GM23338 (cell line): ENCODE results near the gene EPHA7. TPM values are rescaled to one million over a fixed set of nuclear protein-coding genes. Genes with fewer than 3 reads are reported as not detected.

Experiments used
- ATAC-seq: fragments of 200-7000 bp; cut with Tn5 transposase; 3 replicates; pipeline ENCODE4 v1.9.1; 2020
- DNase-seq: peaks from one replicate; pipeline ENCODE4 v3.0.0-alpha.2; 2015; ENCODE audit warnings: low spot score
- H2AFZ ChIP-seq: fragments of 200-600 bp; sonication (generic); 2 replicates; pipeline ENCODE4 v1.8.0; 2016; ENCODE audit warnings: antibody characterized with exemption, mild to moderate bottlenecking, moderate library complexity
- H3F3A ChIP-seq: fragments of 200-600 bp; sonication (generic); replicated peaks from 2 replicates; pipeline ENCODE4 v1.8.0; 2017; ENCODE audit warnings: antibody characterized with exemption, mixed run types, low read depth
- H3K27ac ChIP-seq: fragments of 200-600 bp; sonication (generic); 2 replicates; pipeline ENCODE4 v1.6.1; 2016; ENCODE audit warnings: low read depth
- H3K27me3 ChIP-seq: fragments of 200-600 bp; sonication (generic); 2 replicates; pipeline ENCODE4 v1.8.0; 2016; ENCODE audit warnings: mild to moderate bottlenecking, mixed run types, moderate library complexity; ENCODE audit not compliant: insufficient read depth
- H3K36me3 ChIP-seq: fragments of 200-600 bp; sonication (generic); 2 replicates; pipeline ENCODE4 v1.8.0; 2016; ENCODE audit warnings: mild to moderate bottlenecking; ENCODE audit not compliant: insufficient read depth
- H3K4me1 ChIP-seq: fragments of 200-600 bp; sonication (generic); 2 replicates; pipeline ENCODE4 v1.8.0; 2016; ENCODE audit warnings: mild to moderate bottlenecking, moderate library complexity; ENCODE audit not compliant: insufficient read depth
- H3K4me2 ChIP-seq: fragments of 200-600 bp; sonication (generic); 2 replicates; pipeline ENCODE4 v1.7.1; 2017; ENCODE audit warnings: mixed run types
- H3K4me3 ChIP-seq: fragments of 200-600 bp; sonication (generic); 2 replicates; pipeline ENCODE4 v1.6.1; 2016; ENCODE audit warnings: mixed run types
- H3K79me2 ChIP-seq: fragments of 200-600 bp; sonication (generic); replicated peaks from 2 replicates; pipeline ENCODE4 v1.8.0; 2017; ENCODE audit warnings: mild to moderate bottlenecking; ENCODE audit not compliant: insufficient read depth
- H3K9me2 ChIP-seq: fragments of 200-600 bp; sonication (generic); 2 replicates; pipeline ENCODE4 v1.8.0; 2017; ENCODE audit not compliant: insufficient read depth
- H4K20me1 ChIP-seq: fragments of 200-600 bp; sonication (generic); replicated peaks from 2 replicates; pipeline ENCODE4 v1.8.0; 2017; ENCODE audit warnings: mild to moderate bottlenecking; ENCODE audit not compliant: insufficient read depth
- H3K27ac Mint-ChIP-seq: 2 replicates; pipeline ENCODE4 v1.8.0; 2020; ENCODE audit warnings: inconsistent platforms, mild to moderate bottlenecking, moderate library complexity, mixed read lengths
- H3K27me3 Mint-ChIP-seq: 3 replicates; pipeline ENCODE4 v1.8.0; 2022; ENCODE audit warnings: low read depth, mild to moderate bottlenecking, moderate library complexity, mixed read lengths, inconsistent platforms; ENCODE audit not compliant: insufficient read depth, poor library complexity
- H3K36me3 Mint-ChIP-seq: 3 replicates; pipeline ENCODE4 v1.8.0; 2021; ENCODE audit warnings: low read depth, mild to moderate bottlenecking, inconsistent platforms, moderate library complexity, mixed read lengths
- H3K4me1 Mint-ChIP-seq: 3 replicates; pipeline ENCODE4 v1.8.0; 2020; ENCODE audit warnings: mild to moderate bottlenecking, inconsistent platforms, mixed read lengths
- H3K4me3 Mint-ChIP-seq: 3 replicates; pipeline ENCODE4 v1.8.0; 2021; ENCODE audit warnings: moderate library complexity, mild to moderate bottlenecking, inconsistent platforms, mixed read lengths
- H3K9me3 Mint-ChIP-seq: 3 replicates; pipeline ENCODE4 v1.8.0; 2020; ENCODE audit warnings: moderate library complexity, mild to moderate bottlenecking, inconsistent platforms, mixed read lengths
- EZH2 ChIP-seq: fragments of 200-600 bp; sonication (generic); IDR thresholded peaks from one replicate; pipeline ENCODE4 v1.8.0; 2017; ENCODE audit warnings: antibody characterized with exemption, mild to moderate bottlenecking, low read depth; ENCODE audit not compliant: unreplicated experiment
- EZH2phosphoT487 ChIP-seq: fragments of 200-600 bp; sonication (generic); IDR thresholded peaks from one replicate; pipeline ENCODE4 v1.8.1; 2018; ENCODE audit warnings: antibody characterized with exemption; ENCODE audit not compliant: unreplicated experiment
- JUNB ChIP-seq: IDR thresholded peaks from one replicate; pipeline ENCODE4 v1.6.1; 2016; ENCODE audit warnings: antibody characterized with exemption; ENCODE audit not compliant: unreplicated experiment
- NANOG ChIP-seq: IDR thresholded peaks from 2 replicates; pipeline ENCODE4 v1.6.1; 2016; ENCODE audit warnings: antibody characterized with exemption, borderline replicate concordance
- POLR2AphosphoS5 ChIP-seq: IDR thresholded peaks from 2 replicates; pipeline ENCODE4 v1.6.1; 2016; ENCODE audit warnings: antibody characterized with exemption, low read depth
- STAT1 ChIP-seq: IDR thresholded peaks from one replicate; pipeline ENCODE4 v1.6.1; 2016; ENCODE audit warnings: antibody characterized with exemption; ENCODE audit not compliant: unreplicated experiment
- ZNF331 ChIP-seq: fragments of 250-450 bp; sonication (Bioruptor Pico); IDR thresholded peaks from 2 replicates; pipeline ENCODE4 v1.5.0; 2020; ENCODE audit warnings: low read depth, mild to moderate bottlenecking, moderate library complexity
- ZNF462 ChIP-seq: fragments of 250-450 bp; sonication (Bioruptor Pico); IDR thresholded peaks from 2 replicates; pipeline ENCODE4 v1.5.0; 2020; ENCODE audit warnings: mild to moderate bottlenecking, moderate library complexity
- polyA plus RNA-seq: library from polyadenylated mRNA; unstranded; fragments of >200 nt; fragmentation: Nextera tagmentation; extraction: Ambion mirVana; gene quantifications from 2 replicates; pipeline ENCODE4 v1.2.1, GENCODE V29; 2016
- total RNA-seq: library from RNA; depleted of rRNA; stranded (reverse); fragments of >200 nt; shearing (Covaris generic); gene quantifications from 2 replicates; pipeline ENCODE4 v1.2.3, GENCODE V29; 2014
- TF ChIP-seq, protein P1 (sequence below): IDR thresholded peaks from 2 replicates; pipeline ENCODE4 v1.6.1; 2016; ENCODE audit warnings: antibody characterized with exemption
- TF ChIP-seq, protein P2 (sequence below): IDR thresholded peaks from one replicate; pipeline ENCODE4 v1.6.1; 2018; ENCODE audit warnings: antibody characterized with exemption; ENCODE audit not compliant: unreplicated experiment

EPHA7 gene
- total and polyA plus RNA-seq, 2 experiments from 2014 or later = 3.3 to 7.3 TPM

DNA sequence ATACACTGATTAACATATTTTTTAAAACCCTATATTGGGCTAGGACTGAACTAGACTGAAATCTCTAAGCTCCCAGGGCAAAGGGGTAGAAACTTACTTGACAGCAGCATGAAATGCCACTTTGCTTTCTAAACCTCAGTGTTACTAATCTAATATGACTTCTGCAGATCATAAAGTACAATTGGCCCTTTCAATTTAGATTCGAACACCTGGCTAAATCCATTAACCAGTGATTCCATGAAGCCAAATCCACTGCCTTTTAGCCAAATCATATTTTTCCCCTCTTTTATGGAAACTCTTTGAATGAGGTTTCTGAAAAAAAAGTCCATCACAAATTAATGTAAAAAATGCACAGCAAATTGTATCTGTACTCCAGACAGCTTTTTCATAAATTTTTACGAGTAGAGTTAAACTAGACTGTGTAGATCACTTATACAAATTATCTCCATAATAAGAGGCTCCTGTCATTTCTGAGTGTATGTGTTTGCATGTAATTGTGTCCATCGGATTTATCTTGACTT is 25.7 kb downstream of the EPHA7 start:
- no peaks in the 10 kb centered on the region for H3K36me3 Mint-ChIP-seq
- no peaks in the 10 kb centered on the region for H3K9me2 ChIP-seq
- no peaks in the 10 kb centered on the region for H3K36me3 ChIP-seq
- no peaks in the 10 kb centered on the region for H3K79me2 ChIP-seq
- no peaks in the 10 kb centered on the region; the same call in 2 of the 3 replicates for H3K4me1 Mint-ChIP-seq
- H3K4me3 Mint-ChIP-seq = no peak overlapping the region
- no peak overlapping the region for H3K4me3 ChIP-seq
- H3K4me1 ChIP-seq = no peaks in the 10 kb centered on the region
- H3K27me3 ChIP-seq = no peaks in the 10 kb centered on the region
- TF ChIP-seq POLR2AphosphoS5 (no peak), EZH2 (no peak), ZNF462 (CRISPR knock-in tag) (no peak), JUNB (no peak), ZNF331 (no peak), NANOG (no peak), STAT1 (no peak), EZH2phosphoT487 (no peak)
- TF ChIP-seq, protein P1, sequence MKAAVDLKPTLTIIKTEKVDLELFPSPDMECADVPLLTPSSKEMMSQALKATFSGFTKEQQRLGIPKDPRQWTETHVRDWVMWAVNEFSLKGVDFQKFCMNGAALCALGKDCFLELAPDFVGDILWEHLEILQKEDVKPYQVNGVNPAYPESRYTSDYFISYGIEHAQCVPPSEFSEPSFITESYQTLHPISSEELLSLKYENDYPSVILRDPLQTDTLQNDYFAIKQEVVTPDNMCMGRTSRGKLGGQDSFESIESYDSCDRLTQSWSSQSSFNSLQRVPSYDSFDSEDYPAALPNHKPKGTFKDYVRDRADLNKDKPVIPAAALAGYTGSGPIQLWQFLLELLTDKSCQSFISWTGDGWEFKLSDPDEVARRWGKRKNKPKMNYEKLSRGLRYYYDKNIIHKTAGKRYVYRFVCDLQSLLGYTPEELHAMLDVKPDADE = no peak
- TF ChIP-seq, protein P2, sequence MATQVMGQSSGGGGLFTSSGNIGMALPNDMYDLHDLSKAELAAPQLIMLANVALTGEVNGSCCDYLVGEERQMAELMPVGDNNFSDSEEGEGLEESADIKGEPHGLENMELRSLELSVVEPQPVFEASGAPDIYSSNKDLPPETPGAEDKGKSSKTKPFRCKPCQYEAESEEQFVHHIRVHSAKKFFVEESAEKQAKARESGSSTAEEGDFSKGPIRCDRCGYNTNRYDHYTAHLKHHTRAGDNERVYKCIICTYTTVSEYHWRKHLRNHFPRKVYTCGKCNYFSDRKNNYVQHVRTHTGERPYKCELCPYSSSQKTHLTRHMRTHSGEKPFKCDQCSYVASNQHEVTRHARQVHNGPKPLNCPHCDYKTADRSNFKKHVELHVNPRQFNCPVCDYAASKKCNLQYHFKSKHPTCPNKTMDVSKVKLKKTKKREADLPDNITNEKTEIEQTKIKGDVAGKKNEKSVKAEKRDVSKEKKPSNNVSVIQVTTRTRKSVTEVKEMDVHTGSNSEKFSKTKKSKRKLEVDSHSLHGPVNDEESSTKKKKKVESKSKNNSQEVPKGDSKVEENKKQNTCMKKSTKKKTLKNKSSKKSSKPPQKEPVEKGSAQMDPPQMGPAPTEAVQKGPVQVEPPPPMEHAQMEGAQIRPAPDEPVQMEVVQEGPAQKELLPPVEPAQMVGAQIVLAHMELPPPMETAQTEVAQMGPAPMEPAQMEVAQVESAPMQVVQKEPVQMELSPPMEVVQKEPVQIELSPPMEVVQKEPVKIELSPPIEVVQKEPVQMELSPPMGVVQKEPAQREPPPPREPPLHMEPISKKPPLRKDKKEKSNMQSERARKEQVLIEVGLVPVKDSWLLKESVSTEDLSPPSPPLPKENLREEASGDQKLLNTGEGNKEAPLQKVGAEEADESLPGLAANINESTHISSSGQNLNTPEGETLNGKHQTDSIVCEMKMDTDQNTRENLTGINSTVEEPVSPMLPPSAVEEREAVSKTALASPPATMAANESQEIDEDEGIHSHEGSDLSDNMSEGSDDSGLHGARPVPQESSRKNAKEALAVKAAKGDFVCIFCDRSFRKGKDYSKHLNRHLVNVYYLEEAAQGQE = no peak
- DNase-seq = no peak
- H3K9me3 Mint-ChIP-seq = no peaks in the 10 kb centered on the region
- no peaks in the 10 kb centered on the region for H3F3A ChIP-seq
- H3K27ac Mint-ChIP-seq = no peak overlapping the region
- H4K20me1 ChIP-seq = no peaks in the 10 kb centered on the region
- no peaks in the 10 kb centered on the region for H3K27me3 Mint-ChIP-seq
- no peak overlapping the region for H3K4me2 ChIP-seq
- no peak overlapping the region for H2AFZ ChIP-seq
- no peak for ATAC-seq
- H3K27ac ChIP-seq = no peak overlapping the region
